GM12878 (cell line): Measurements from ENCODE around the gene BRWD1. TPM values are rescaled to one million over a fixed set of nuclear protein-coding genes. Genes with fewer than 3 reads are reported as not detected.

Experiments used
- ATAC-seq: fragments of 200-7000 bp; cut with Tn5 transposase; 3 replicates; pipeline ENCODE4 v1.9.1; 2020; ENCODE audit warnings: mild to moderate bottlenecking, moderate library complexity
- BruUV-seq: library from RNA; stranded (reverse); fragments of 400-500 nt; replicated peaks from 2 replicates; lab custom pipeline; 2021; lab: Mats Ljungman, UMichigan
- CTCF ChIA-PET: fragments of 300-600 bp; sonication (Branson Sonifier 250); formaldehyde crosslinking; extraction: SDS; loops from one replicate; lab custom pipeline; 2021; ENCODE audit warnings: inconsistent platforms; lab: Yijun Ruan, JAX
- POLR2A ChIA-PET: fragments of 350-600 bp; formaldehyde crosslinking; extraction: SDS; loops from one replicate; lab custom pipeline; 2021; ENCODE audit warnings: inconsistent platforms; lab: Charles Lee
- RAD21 ChIA-PET: fragments of 300-600 bp; sonication (Branson Sonifier 250); formaldehyde crosslinking; loops from one replicate; lab custom pipeline; 2023; ENCODE audit warnings: antibody characterized with exemption; ENCODE audit not compliant: unreplicated experiment; lab: Charles Lee
- SMC1A ChIA-PET: fragments of 300-600 bp; sonication (Branson Sonifier 250); formaldehyde crosslinking; loops from one replicate; lab custom pipeline; 2023; ENCODE audit not compliant: unreplicated experiment, uncharacterized antibody; lab: Charles Lee
- DNase-seq: peaks from one replicate; pipeline ENCODE4 v3.0.0-alpha.2; 2011; ENCODE audit warnings: low read depth, low spot score
- FAIRE-seq: peaks from 3 replicates; lab custom pipeline; 2011; peaks lifted over from hg19 to GRCh38; lab: Jason Lieb, UNC
- H2AFZ ChIP-seq: 2 replicates; pipeline ENCODE4 v1.6.0; 2011; ENCODE audit warnings: low read depth, low read length, control low read depth; ENCODE audit not compliant: control insufficient read depth
- H3K27ac ChIP-seq: 2 replicates; pipeline ENCODE4 v1.5.1; 2011; ENCODE audit warnings: control low read depth; ENCODE audit not compliant: control insufficient read depth, insufficient read depth
- H3K27me3 ChIP-seq, 2 experiments: replicated peaks in 1 of 2; 2 replicates each; pipeline versions ENCODE4 v1.6.0 to v1.6.1; 2011; ENCODE audit warnings: low read length in 1 of 2; ENCODE audit not compliant: control insufficient read depth in 2 of 2, insufficient read depth in 2 of 2
- H3K36me3 ChIP-seq, 2 experiments: 2 replicates each; pipeline ENCODE4 v1.5.1; 2011; ENCODE audit warnings: low read length in 1 of 2; ENCODE audit not compliant: control insufficient read depth in 2 of 2, insufficient read depth in 2 of 2
- H3K4me1 ChIP-seq: 2 replicates; pipeline ENCODE4 v1.6.1; 2011; ENCODE audit warnings: mild to moderate bottlenecking, low read length, moderate library complexity, mixed read lengths; ENCODE audit not compliant: control insufficient read depth, insufficient read depth
- H3K4me2 ChIP-seq: 2 replicates; pipeline ENCODE4 v1.6.0; 2011; ENCODE audit warnings: control low read depth; ENCODE audit not compliant: control insufficient read depth, insufficient read depth
- H3K4me3 ChIP-seq: fragments of 200-600 bp; sonication (generic); 2 replicates; pipeline ENCODE4 v1.5.1; 2016
- H3K79me2 ChIP-seq: 2 replicates; pipeline ENCODE4 v1.6.0; 2011; ENCODE audit warnings: low read length; ENCODE audit not compliant: control insufficient read depth, insufficient read depth
- H3K9ac ChIP-seq: 2 replicates; pipeline ENCODE4 v1.8.0; 2011; ENCODE audit warnings: low read length, control low read depth, mixed read lengths; ENCODE audit not compliant: control insufficient read depth, insufficient read depth
- H3K9me3 ChIP-seq: replicated peaks from 3 replicates; pipeline ENCODE4 v1.5.1; 2011; ENCODE audit warnings: mild to moderate bottlenecking, low read length; ENCODE audit not compliant: control insufficient read depth, insufficient read depth
- H4K20me1 ChIP-seq: 2 replicates; pipeline ENCODE4 v1.6.0; 2011; ENCODE audit not compliant: control insufficient read depth, insufficient read depth
- ATF2 ChIP-seq: IDR thresholded peaks from 2 replicates; pipeline ENCODE4 v1.6.1; 2012; ENCODE audit warnings: low read length, inconsistent platforms
- DPF2 ChIP-seq: fragments of 450-650 bp; IDR thresholded peaks from 2 replicates; pipeline ENCODE4 v1.6.1; 2017; ENCODE audit warnings: mild to moderate bottlenecking
- EGR1 ChIP-seq, 2 experiments: IDR thresholded peaks; 1 replicate in 1 of 2; 2 replicates in 1 of 2; pipeline ENCODE4 v1.6.1; 2011 to 2012; ENCODE audit warnings: low read depth in 2 of 2, low read length in 2 of 2, borderline replicate concordance in 1 of 2, mild to moderate bottlenecking in 1 of 2, moderate library complexity in 1 of 2
- ETV6 ChIP-seq, 2 experiments: fragments of 450-650 bp in 1 of 2; IDR thresholded peaks in 1 of 2; conservative IDR thresholded peaks in 1 of 2; 2 replicates each; pipeline ENCODE4 v1.6.1; 2014; ENCODE audit warnings: antibody characterized with exemption in 1 of 2, borderline replicate concordance in 1 of 2, low read depth in 1 of 2, mild to moderate bottlenecking in 1 of 2, moderate library complexity in 1 of 2
- FOXM1 ChIP-seq: IDR thresholded peaks from 2 replicates; pipeline ENCODE4 v1.6.1; 2012; ENCODE audit warnings: low read depth, mild to moderate bottlenecking, inconsistent platforms, low read length, moderate library complexity
- JUNB ChIP-seq: IDR thresholded peaks from 2 replicates; pipeline ENCODE4 v1.6.1; 2016; ENCODE audit warnings: antibody characterized with exemption, mild to moderate bottlenecking
- NBN ChIP-seq: fragments of 450-650 bp; IDR thresholded peaks from 2 replicates; pipeline ENCODE4 v1.6.1; 2016
- RAD51 ChIP-seq: fragments of 450-650 bp; IDR thresholded peaks from 2 replicates; pipeline ENCODE4 v1.6.1; 2016; ENCODE audit warnings: moderate library complexity, mild to moderate bottlenecking, inconsistent platforms
- TAF1 ChIP-seq: IDR thresholded peaks from 2 replicates; pipeline ENCODE4 v1.6.1; 2011; ENCODE audit warnings: mild to moderate bottlenecking, low read depth, low read length, borderline replicate concordance
- TBL1XR1 ChIP-seq: IDR thresholded peaks from 2 replicates; pipeline ENCODE4 v1.6.1; 2012; ENCODE audit warnings: low read depth, low read length, improper control_type of control experiment
- TCF12 ChIP-seq: IDR thresholded peaks from 2 replicates; pipeline ENCODE4 v1.6.1; 2011; ENCODE audit warnings: low read depth, mild to moderate bottlenecking, low read length
- WGBS: methylation state at CpG from one replicate; pipeline ENCODE4 v1.1.6; 2016; ENCODE audit warnings: low lambda C conversion rate; ENCODE audit not compliant: insufficient replicate concordance, insufficient coverage; ENCODE audit errors: missing lambda C conversion rate; 5-methylcytosine and 5-hydroxymethylcytosine counted together
- in situ Hi-C: fragments of 300-500 bp; cut with MboI; formaldehyde crosslinking; loops from 9 replicates; pipeline ENCODE4 v1.14.3; 2018; ENCODE audit warnings: mixed read lengths
- intact Hi-C: fragments of 100-400 bp; cut with micrococcal nuclease; formaldehyde crosslinking; loops from one replicate; pipeline ENCODE4 v1.14.2; 2022; ENCODE audit not compliant: unreplicated experiment
- polyA plus RNA-seq, 11 experiments: library from polyadenylated mRNA; depleted of rRNA in 4 of 11; unstranded in 6 of 11; stranded (reverse) in 5 of 11; fragments of >200 nt; fragmentation: Nextera tagmentation in 4 of 11; fragmentation: Illumina TruSeq in 1 of 11; extraction: Ambion mirVana in 4 of 11; extraction: Trizol in 1 of 11; gene quantifications; 1 replicate in 1 of 11; 2 replicates in 10 of 11; pipeline versions ENCODE4 v1.2.1 to v1.2.3, GENCODE V29; 2011 to 2016; ENCODE audit warnings: inconsistent platforms in 2 of 11, missing spikeins in 2 of 11, low read depth in 1 of 11
- total RNA-seq, 4 experiments: library from RNA; depleted of rRNA in 3 of 4; stranded (reverse); fragments of >200 nt in 3 of 4; fragmentation: Illumina TruSeq in 1 of 4; extraction: Trizol in 1 of 4; gene quantifications; 2 replicates each; pipeline versions ENCODE4 v1.2.1 to v1.2.3, GENCODE V29; 2013 to 2021
- TF ChIP-seq, protein P1 (sequence below): fragments of 450-650 bp; conservative IDR thresholded peaks from 2 replicates; pipeline ENCODE4 v1.6.1; 2017; ENCODE audit warnings: mild to moderate bottlenecking, moderate library complexity

Gene BRWD1
- total and polyA plus RNA-seq, 10 of the 15 experiments (the other 5 are each of a cell fraction or from before 2014, with no cell fraction given), result 3.1 to 19.0 (median 13.5) TPM

- ATAC-seq, result no peak
- no peak for DNase-seq
- Histone ChIP-seq H3K9me3 (no peaks in the 10 kb centered on the region), H3K36me3 (peaks cover 0 to 31% of the 10 kb centered on the region in 2 experiments; a peak in 3 of 4 replicates), H3K4me1 (0 out of 2 replicates have a peak, but pooled peaks cover 3% of the 10 kb centered on the region), H3K27me3 (no peaks in the 10 kb centered on the region), H2AFZ (no peak overlapping the region), H3K9ac (no peak overlapping the region), H4K20me1 (no peaks in the 10 kb centered on the region), H3K27ac (no peak overlapping the region)
- ChIA-PET RAD21 (no interaction called here), POLR2A (interaction anchor here (0.6 kb wide), 1 partner anchor 24 kb away, joined by 3 read pairs; no protein-coding TSS in a partner anchor), SMC1A (no interaction called here)
- intact Hi-C loops, result no loop called here
- 100% methylated on average over 5 of the region's 5 CpGs for WGBS
- BruUV-seq, result no TSS peak
- FAIRE-seq, result no peak
- TF ChIP-seq RAD51 (no peak), ATF2 (no peak), TAF1 (no peak), TBL1XR1 (no peak), TCF12 (no peak), DPF2 (no peak), FOXM1 (no peak), ETV6 (conservative IDR thresholded peaks at IDR 0.05 in 1 of 2, IDR thresholded peaks at IDR 0.05 in 1 of 2; ENCODE audit: borderline replicate concordance in 1 of 2, low read depth in 1 of 2) (no peak), JUNB (no peak), EGR1 (IDR thresholded peaks at IDR 0.05; ENCODE audit: borderline replicate concordance in 1 of 2, low read depth in 2 of 2, low read length in 2 of 2) (no peak), NBN (no peak)
- TF ChIP-seq, protein P1, sequence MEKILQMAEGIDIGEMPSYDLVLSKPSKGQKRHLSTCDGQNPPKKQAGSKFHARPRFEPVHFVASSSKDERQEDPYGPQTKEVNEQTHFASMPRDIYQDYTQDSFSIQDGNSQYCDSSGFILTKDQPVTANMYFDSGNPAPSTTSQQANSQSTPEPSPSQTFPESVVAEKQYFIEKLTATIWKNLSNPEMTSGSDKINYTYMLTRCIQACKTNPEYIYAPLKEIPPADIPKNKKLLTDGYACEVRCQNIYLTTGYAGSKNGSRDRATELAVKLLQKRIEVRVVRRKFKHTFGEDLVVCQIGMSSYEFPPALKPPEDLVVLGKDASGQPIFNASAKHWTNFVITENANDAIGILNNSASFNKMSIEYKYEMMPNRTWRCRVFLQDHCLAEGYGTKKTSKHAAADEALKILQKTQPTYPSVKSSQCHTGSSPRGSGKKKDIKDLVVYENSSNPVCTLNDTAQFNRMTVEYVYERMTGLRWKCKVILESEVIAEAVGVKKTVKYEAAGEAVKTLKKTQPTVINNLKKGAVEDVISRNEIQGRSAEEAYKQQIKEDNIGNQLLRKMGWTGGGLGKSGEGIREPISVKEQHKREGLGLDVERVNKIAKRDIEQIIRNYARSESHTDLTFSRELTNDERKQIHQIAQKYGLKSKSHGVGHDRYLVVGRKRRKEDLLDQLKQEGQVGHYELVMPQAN, result no peak
- TF ChIP-seq, all 136 proteins: peak for 0
- Histone ChIP-seq H3K4me3 (no peak overlapping the region), H3K4me2 (no peak overlapping the region; the same call in 1 of the 2 replicates), H3K79me2 (peaks cover 36% of the 10 kb centered on the region)
- CTCF ChIA-PET, result interaction anchor here (1.0 to 3.8 kb wide), 3 partner anchors 42 to 96 kb away, joined by 3 to 24 read pairs (median 3); no protein-coding TSS in a partner anchor
- in situ Hi-C loops, result no loop called here
Observed at GRCh38 chr21:39344848-39345247, 31.4 kb upstream of the BRWD1 start.
